Effector memory CD4-positive, alpha-beta T cell (primary cell): ENCODE measurements around the gene ZNF831.

ENCODE experiments used
- DNase-seq, 3 donors: peaks; one replicate each; pipeline ENCODE4 v3.0.0-alpha.2; 2020
- H3K27ac ChIP-seq: 2 replicates; pipeline ENCODE4 v1.7.0; 2013; ENCODE audit warnings: mild to moderate bottlenecking, low read length, moderate library complexity; ENCODE audit not compliant: insufficient read depth, poor library complexity, severe bottlenecking
- H3K27me3 ChIP-seq: replicated peaks from 2 replicates; pipeline ENCODE4 v1.7.0; 2013; ENCODE audit warnings: mild to moderate bottlenecking, low read length; ENCODE audit not compliant: insufficient read depth, control insufficient read depth, poor library complexity, severe bottlenecking
- H3K36me3 ChIP-seq: 2 replicates; pipeline ENCODE4 v1.7.0; 2013; ENCODE audit warnings: mild to moderate bottlenecking, low read length, moderate library complexity; ENCODE audit not compliant: control insufficient read depth, insufficient read depth
- H3K4me1 ChIP-seq: 2 replicates; pipeline ENCODE4 v1.7.0; 2013; ENCODE audit warnings: low read length, mild to moderate bottlenecking; ENCODE audit not compliant: control insufficient read depth, insufficient read depth, poor library complexity, severe bottlenecking
- H3K4me3 ChIP-seq: 2 replicates; pipeline ENCODE4 v1.7.0; 2013; ENCODE audit warnings: low read length, low read depth, mild to moderate bottlenecking; ENCODE audit not compliant: insufficient read depth, poor library complexity, severe bottlenecking
- H3K9me3 ChIP-seq: 2 replicates; pipeline ENCODE4 v1.7.0; 2013; ENCODE audit warnings: mild to moderate bottlenecking, low read length, moderate library complexity; ENCODE audit not compliant: control insufficient read depth

ZNF831 gene

GRCh38 chr20:59124296-59125029 lies 39.2 kb upstream of the ZNF831 start:
- H3K27ac ChIP-seq = peak overlapping the region; percentile 79
- H3K36me3 ChIP-seq = no peaks in the 10 kb centered on the region
- no peak overlapping the region for H3K4me3 ChIP-seq
- H3K9me3 ChIP-seq = peaks cover 3% of the 10 kb centered on the region
- no peak for DNase-seq
- no peaks in the 10 kb centered on the region for H3K27me3 ChIP-seq
- peaks cover 51% of the 10 kb centered on the region for H3K4me1 ChIP-seq

- H3K27me3 ChIP-seq = no peaks in the 10 kb centered on the region
- no peak for DNase-seq
- H3K36me3 ChIP-seq = no peaks in the 10 kb centered on the region
- H3K9me3 ChIP-seq = peaks cover 3% of the 10 kb centered on the region
- H3K27ac ChIP-seq = no peak overlapping the region
- peaks cover 43% of the 10 kb centered on the region for H3K4me1 ChIP-seq
- H3K4me3 ChIP-seq = no peak overlapping the region
Measured at GRCh38 chr20:59125332-59125731, 38.3 kb upstream of the ZNF831 start.

DNA sequence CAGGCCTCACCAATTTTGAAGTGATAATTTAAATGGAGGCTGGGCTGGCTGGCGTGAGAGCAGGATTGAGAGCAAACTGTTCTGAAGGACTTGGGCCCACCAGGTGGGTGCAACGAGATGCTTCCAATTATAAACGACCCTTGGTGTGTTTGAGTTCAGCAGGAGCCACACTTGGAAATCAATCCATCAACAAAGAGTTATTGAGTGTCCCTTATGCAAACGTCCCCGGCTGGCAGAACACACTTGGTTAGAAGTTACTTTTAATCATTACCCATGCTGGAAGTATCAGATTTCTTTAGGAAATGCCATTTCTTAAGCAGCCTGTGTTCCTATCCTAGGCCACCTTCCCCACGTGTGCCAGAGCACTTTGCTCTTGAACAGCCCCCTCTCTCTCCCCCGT lies 37.8 kb upstream of the ZNF831 start:
- H3K27ac ChIP-seq = no peak overlapping the region
- no peak for DNase-seq
- H3K36me3 ChIP-seq = no peaks in the 10 kb centered on the region
- no peaks in the 10 kb centered on the region for H3K27me3 ChIP-seq
- H3K4me1 ChIP-seq = peaks cover 38% of the 10 kb centered on the region
- no peak overlapping the region for H3K4me3 ChIP-seq
- peaks cover 3% of the 10 kb centered on the region for H3K9me3 ChIP-seq

- H3K36me3 ChIP-seq = no peaks in the 10 kb centered on the region
- no peak overlapping the region for H3K27ac ChIP-seq
- H3K4me1 ChIP-seq = peaks cover 18% of the 10 kb centered on the region
- no peaks in the 10 kb centered on the region for H3K27me3 ChIP-seq
- H3K4me3 ChIP-seq = no peak overlapping the region
- DNase-seq = no peak
- H3K9me3 ChIP-seq = no peaks in the 10 kb centered on the region
Measured at GRCh38 chr20:59127839-59128238, 35.8 kb upstream of the ZNF831 start.

- Histone ChIP-seq H3K9me3 (no peaks in the 10 kb centered on the region), H3K4me1 (no peaks in the 10 kb centered on the region), H3K27ac (no peak overlapping the region), H3K36me3 (no peaks in the 10 kb centered on the region), H3K4me3 (no peak overlapping the region), H3K27me3 (no peaks in the 10 kb centered on the region)
- no peak for DNase-seq
Measured at GRCh38 chr20:59131551-59132285, 31.9 kb upstream of the ZNF831 start.

DNA sequence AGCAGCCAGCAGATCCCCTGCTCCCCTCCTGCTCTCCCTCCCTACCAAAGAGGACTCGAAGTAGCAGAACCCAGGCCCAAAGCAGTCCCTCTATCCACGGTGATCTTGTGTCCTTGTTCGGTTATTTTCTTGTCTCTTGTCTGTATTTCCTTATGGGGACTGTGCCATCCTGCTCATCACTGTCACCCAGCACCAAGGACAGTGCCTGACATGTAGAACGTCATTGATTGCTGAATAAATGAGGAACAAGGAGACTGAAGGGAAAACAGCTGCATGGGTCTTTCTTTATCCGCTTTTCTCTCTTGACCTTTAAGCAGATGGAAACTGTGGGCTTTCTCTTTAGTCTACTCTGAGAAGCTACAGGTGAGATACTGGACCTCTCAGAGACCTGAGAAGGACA lies 29.4 kb upstream of the ZNF831 start:
- H3K4me1 ChIP-seq = no peaks in the 10 kb centered on the region
- H3K4me3 ChIP-seq = no peak overlapping the region
- no peaks in the 10 kb centered on the region for H3K9me3 ChIP-seq
- DNase-seq = no peak
- H3K27me3 ChIP-seq = no peaks in the 10 kb centered on the region
- H3K27ac ChIP-seq = no peak overlapping the region
- H3K36me3 ChIP-seq = no peaks in the 10 kb centered on the region

GRCh38 chr20:59135093-59135492 lies 28.5 kb upstream of the ZNF831 start:
- no peak for DNase-seq
- Histone ChIP-seq H3K4me1 (no peaks in the 10 kb centered on the region), H3K4me3 (no peak overlapping the region), H3K27ac (no peak overlapping the region), H3K9me3 (no peaks in the 10 kb centered on the region), H3K27me3 (no peaks in the 10 kb centered on the region), H3K36me3 (no peaks in the 10 kb centered on the region)

DNA sequence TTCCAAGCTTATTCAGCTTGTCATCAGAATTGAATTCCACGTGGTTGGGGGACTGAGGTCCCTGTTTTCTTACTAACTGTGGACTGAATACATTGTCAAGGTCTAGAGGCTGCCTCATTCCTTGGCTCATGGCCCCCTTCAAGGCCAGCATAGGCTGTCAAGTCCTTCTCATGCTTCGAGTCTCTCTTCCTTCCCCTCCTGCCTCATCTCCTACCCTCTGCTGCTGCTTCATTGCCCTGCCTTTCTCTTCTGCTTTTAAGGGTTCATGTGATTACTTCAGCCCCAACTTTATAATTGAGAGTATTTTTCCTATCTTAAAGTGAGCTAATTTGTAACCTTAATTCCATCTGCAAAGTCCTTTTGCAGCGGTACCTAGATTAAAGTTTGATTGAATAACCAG lies 27.6 kb upstream of the ZNF831 start:
- DNase-seq = no peak
- Histone ChIP-seq H3K4me3 (no peak overlapping the region), H3K9me3 (no peaks in the 10 kb centered on the region), H3K27me3 (no peaks in the 10 kb centered on the region), H3K27ac (no peak overlapping the region), H3K4me1 (no peaks in the 10 kb centered on the region), H3K36me3 (no peaks in the 10 kb centered on the region)

- Histone ChIP-seq H3K9me3 (no peaks in the 10 kb centered on the region), H3K27ac (no peak overlapping the region), H3K27me3 (no peaks in the 10 kb centered on the region), H3K36me3 (no peaks in the 10 kb centered on the region), H3K4me3 (no peak overlapping the region), H3K4me1 (no peaks in the 10 kb centered on the region)
- DNase-seq = no peak
Measured at GRCh38 chr20:59137532-59137931, 26.1 kb upstream of the ZNF831 start.

DNA sequence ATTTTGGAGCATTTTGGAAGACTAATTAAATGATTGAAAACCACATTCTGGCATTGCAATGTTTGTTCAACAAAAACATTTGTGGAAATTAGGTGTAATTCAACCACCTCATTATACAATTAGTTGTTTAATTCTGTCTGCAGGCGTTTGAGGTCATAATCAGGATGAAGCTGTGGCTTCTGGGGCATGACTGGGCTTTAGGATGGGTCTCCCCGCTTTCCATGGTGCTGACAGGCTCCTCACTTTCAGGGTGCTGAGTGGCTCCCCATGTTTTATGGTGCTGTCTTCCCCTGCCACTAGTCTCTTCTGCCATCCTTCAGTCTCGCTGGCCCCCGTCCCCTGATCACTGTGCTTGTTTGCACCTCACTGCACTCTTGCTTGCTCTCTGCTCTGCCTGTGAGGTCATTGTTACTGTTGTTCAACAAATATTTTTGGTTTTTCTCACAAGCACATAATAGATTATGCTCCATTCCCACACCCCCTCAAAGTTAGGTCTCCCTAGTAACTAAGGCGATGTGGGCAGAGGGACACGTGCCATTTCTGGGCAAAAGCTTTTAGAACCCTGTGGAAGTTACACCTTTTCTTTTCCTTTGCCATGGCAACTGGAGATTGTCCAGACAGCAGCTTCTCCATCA lies 25.4 kb upstream of the ZNF831 start:
- Histone ChIP-seq H3K27me3 (no peaks in the 10 kb centered on the region), H3K9me3 (no peaks in the 10 kb centered on the region), H3K27ac (no peak overlapping the region), H3K36me3 (no peaks in the 10 kb centered on the region), H3K4me3 (no peak overlapping the region), H3K4me1 (no peaks in the 10 kb centered on the region)
- no peak for DNase-seq
